Pancreas (tissue), 10 donors: ENCODE results near the gene RCN1. TPM values are rescaled to one million over a fixed set of nuclear protein-coding genes. Genes with fewer than 3 reads are reported as not detected.
"Not testable (repeated sequence)": the region's sequence is repeated elsewhere in the genome, so short reads cannot be mapped to it uniquely, and the experiment has no call there.

Source experiments
- ATAC-seq, 4 donors: fragments of 200-7000 bp; cut with Tn5 transposase; one replicate each; pipeline versions ENCODE4 v1.8.0 to v1.9.1; 2020; ENCODE audit warnings: mild to moderate bottlenecking in 4 of 4, moderate library complexity in 4 of 4
- DNase-seq, 6 donors: peaks; one replicate each; pipeline ENCODE4 v3.0.0-alpha.2; 2020
- FAIRE-seq: peaks from 2 replicates; lab custom pipeline; 2012; peaks lifted over from hg19 to GRCh38; lab: Jason Lieb, UNC
- H3K27ac ChIP-seq, 4 donors: fragments of 200-600 bp; sonication (generic); 1 replicate in 3 of 4; 2 replicates in 1 of 4; pipeline versions ENCODE4 v1.5.0 to v1.8.0; 2020
- H3K27me3 ChIP-seq, 4 donors: fragments of 200-600 bp; one replicate each; pipeline ENCODE4 v1.8.0; 2021
- H3K36me3 ChIP-seq, 3 donors: fragments of 200-600 bp; sonication (generic) in 1 of 3; one replicate each; pipeline versions ENCODE4 v1.5.0 to v1.8.0; 2020 to 2021
- H3K4me1 ChIP-seq, 3 donors: fragments of 200-600 bp; one replicate each; pipeline ENCODE4 v1.8.0; 2021
- H3K4me3 ChIP-seq, 4 donors: fragments of 200-600 bp; sonication (generic) in 2 of 4; one replicate each; pipeline versions ENCODE4 v1.5.0 to v1.8.0; 2020 to 2021
- H3K9me3 ChIP-seq, 4 donors: fragments of 200-600 bp; one replicate each; pipeline ENCODE4 v1.8.0; 2021
- WGBS, 2 donors: extraction: QIAGEN DNeasy Blood & Tissue Kit; methylation state at CpG; one replicate each; pipeline ENCODE4 v1.1.7; 2013; 5-methylcytosine and 5-hydroxymethylcytosine counted together
- intact Hi-C, 3 donors: fragments of 100-400 bp; cut with DNase I; formaldehyde crosslinking; loops; one replicate each; pipeline versions ENCODE4 v1.11.1 to v1.14.2; 2022
- polyA plus RNA-seq, 2 donors: library from polyadenylated mRNA; stranded (reverse); fragments of 200-250 nt; gene quantifications; one replicate each; pipeline ENCODE4 v1.2.3, GENCODE V29; 2013
- total RNA-seq, 6 donors: library from RNA; stranded (reverse); fragmentation: NEBNext Ultra II Directional in 4 of 6; extraction: Animal tissue kit (Norgen Biotek cat#: 25700) in 4 of 6; gene quantifications; one replicate each; pipeline versions ENCODE4 v1.2.1 to v1.2.4, GENCODE V29; 2021 to 2023
- TF ChIP-seq, protein P1 (sequence below), 4 donors: fragments of 200-600 bp; sonication (generic) in 3 of 4; IDR thresholded peaks; one replicate each; pipeline versions ENCODE4 v1.5.0 to v1.8.0; 2021; ENCODE audit warnings: antibody characterized with exemption in 4 of 4
- donor health status: healthy with polysubstance abuse.
- donor health status: DM: no; HTN: no; CAD: no; lungs with moderate emphysema.
- donor health status: DM: no; HTN: no; CAD: no.
- donor health status: control.
- donor health status: control.
- donor health status: Bipolar disorder and iron deficiency.
- donor health status: DM: yes; HTN: yes; CAD: no.
- donor health status: DM: no; HTN: no; CAD: no.
- donor health status: DM: no; HTN: no; CAD: no.
- donor health status: DM: yes; HTN: yes; CAD: no.

The RCN1 gene
- total and polyA plus RNA-seq, 8 donors: 9.6 to 39.3 (median 21.7) TPM

DNA sequence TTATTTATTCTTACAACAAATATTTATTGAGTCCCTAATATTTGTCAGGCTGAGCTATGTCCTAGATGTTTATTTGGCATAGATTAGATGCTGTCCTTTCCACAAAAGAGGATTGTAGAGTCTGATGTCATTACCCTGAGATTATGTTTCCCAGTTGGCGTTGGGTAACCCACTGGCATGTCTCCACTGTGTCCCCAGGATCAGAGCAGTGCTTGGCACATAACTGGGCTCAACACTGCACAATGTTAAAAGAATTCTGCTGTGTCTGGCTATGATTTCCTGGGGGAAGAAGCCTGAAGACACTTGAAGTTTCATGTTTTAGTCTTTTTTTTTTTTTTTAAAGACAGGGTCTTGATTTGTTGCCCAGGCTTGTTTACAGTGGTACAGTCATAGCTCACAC, 4.0 kb downstream of the RCN1 start:
- H3K27me3 ChIP-seq: no peaks in the 10 kb centered on the region
- TF ChIP-seq, protein P1, sequence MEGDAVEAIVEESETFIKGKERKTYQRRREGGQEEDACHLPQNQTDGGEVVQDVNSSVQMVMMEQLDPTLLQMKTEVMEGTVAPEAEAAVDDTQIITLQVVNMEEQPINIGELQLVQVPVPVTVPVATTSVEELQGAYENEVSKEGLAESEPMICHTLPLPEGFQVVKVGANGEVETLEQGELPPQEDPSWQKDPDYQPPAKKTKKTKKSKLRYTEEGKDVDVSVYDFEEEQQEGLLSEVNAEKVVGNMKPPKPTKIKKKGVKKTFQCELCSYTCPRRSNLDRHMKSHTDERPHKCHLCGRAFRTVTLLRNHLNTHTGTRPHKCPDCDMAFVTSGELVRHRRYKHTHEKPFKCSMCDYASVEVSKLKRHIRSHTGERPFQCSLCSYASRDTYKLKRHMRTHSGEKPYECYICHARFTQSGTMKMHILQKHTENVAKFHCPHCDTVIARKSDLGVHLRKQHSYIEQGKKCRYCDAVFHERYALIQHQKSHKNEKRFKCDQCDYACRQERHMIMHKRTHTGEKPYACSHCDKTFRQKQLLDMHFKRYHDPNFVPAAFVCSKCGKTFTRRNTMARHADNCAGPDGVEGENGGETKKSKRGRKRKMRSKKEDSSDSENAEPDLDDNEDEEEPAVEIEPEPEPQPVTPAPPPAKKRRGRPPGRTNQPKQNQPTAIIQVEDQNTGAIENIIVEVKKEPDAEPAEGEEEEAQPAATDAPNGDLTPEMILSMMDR (IDR thresholded peaks at IDR 0.05): no peak
- no peak for FAIRE-seq
- WGBS, 2 donors: 70 to 72% methylated on average over 1 of the region's 1 CpG
- no peaks in the 10 kb centered on the region for H3K9me3 ChIP-seq
- intact Hi-C loops: no loop called here
- H3K27ac ChIP-seq: no peak overlapping the region
- no peak overlapping the region for H3K4me3 ChIP-seq
- ATAC-seq: no peak
- H3K36me3 ChIP-seq: no peaks in the 10 kb centered on the region
- no peak for DNase-seq
- H3K4me1 ChIP-seq: no peaks in the 10 kb centered on the region

GRCh38 chr11:32098142-32098903, 7.4 kb downstream of the RCN1 start:
- ATAC-seq: no peak
- no peaks in the 10 kb centered on the region for H3K9me3 ChIP-seq
- no peak for FAIRE-seq
- no peak overlapping the region for H3K27ac ChIP-seq
- intact Hi-C loops: no loop called here
- WGBS, 2 donors: 94 to 97% methylated on average over 8 of the region's 8 CpGs
- DNase-seq: no peak
- H3K36me3 ChIP-seq: no peaks in the 10 kb centered on the region
- no peaks in the 10 kb centered on the region for H3K4me1 ChIP-seq
- no peaks in the 10 kb centered on the region for H3K27me3 ChIP-seq
- H3K4me3 ChIP-seq: no peak overlapping the region
- TF ChIP-seq, protein P1 (IDR thresholded peaks at IDR 0.05): no peak

DNA sequence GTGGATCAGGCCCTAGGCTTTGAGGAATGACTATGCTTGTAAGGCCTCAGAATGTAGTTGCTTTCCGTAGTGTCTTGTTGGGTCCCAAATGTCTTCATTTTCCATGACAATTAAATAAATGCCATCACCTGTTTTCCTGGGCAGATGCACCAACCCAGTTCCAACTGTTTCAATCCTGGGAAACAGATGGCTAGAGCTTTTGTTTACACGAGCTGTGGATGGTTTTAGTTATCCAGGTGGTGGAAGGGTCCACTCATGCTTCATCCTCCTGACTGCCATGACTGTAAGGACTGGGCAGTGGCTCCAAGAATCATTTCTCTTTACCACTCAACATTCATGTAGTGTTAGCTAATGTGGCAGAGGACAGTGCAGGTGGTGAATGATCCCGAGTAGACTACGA, 8.6 kb downstream of the RCN1 start:
- H3K36me3 ChIP-seq: no peaks in the 10 kb centered on the region
- no peaks in the 10 kb centered on the region for H3K4me1 ChIP-seq
- H3K4me3 ChIP-seq: no peak overlapping the region
- WGBS, 2 donors: 88 to 91% methylated on average over 4 of the region's 4 CpGs
- ATAC-seq: no peak
- TF ChIP-seq, protein P1 (IDR thresholded peaks at IDR 0.05): no peak
- no peaks in the 10 kb centered on the region for H3K9me3 ChIP-seq
- intact Hi-C loops: no loop called here
- FAIRE-seq: no peak
- no peak overlapping the region for H3K27ac ChIP-seq
- no peak for DNase-seq
- no peaks in the 10 kb centered on the region for H3K27me3 ChIP-seq

DNA sequence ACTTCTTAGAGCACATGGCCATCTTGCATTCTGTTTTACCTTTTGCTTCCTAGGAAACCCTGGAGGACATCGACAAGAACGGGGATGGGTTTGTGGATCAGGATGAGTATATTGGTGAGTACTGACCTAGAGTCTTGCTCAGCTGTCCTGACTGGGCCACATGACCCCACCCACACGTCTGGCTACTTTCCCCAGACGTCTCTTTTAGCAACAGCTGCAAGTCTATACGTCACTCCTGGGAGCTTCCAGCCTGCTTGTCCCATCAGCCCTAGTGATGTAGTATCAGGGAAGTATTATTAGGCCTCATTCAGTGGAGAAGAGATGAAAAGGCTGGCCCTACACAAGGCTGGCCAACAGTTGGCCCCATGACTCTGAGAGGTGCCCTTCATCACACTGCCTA, 9.6 kb downstream of the RCN1 start:
- H3K4me3 ChIP-seq: no peak overlapping the region
- H3K9me3 ChIP-seq: no peaks in the 10 kb centered on the region
- no peak for FAIRE-seq
- ATAC-seq: no peak
- intact Hi-C loops: no loop called here
- H3K27me3 ChIP-seq: no peaks in the 10 kb centered on the region
- H3K4me1 ChIP-seq: no peaks in the 10 kb centered on the region
- WGBS, 2 donors: 71 to 84% methylated on average over 5 of the region's 5 CpGs
- DNase-seq: no peak
- no peak overlapping the region for H3K27ac ChIP-seq
- TF ChIP-seq, protein P1 (IDR thresholded peaks at IDR 0.05): no peak
- H3K36me3 ChIP-seq: no peaks in the 10 kb centered on the region

DNA sequence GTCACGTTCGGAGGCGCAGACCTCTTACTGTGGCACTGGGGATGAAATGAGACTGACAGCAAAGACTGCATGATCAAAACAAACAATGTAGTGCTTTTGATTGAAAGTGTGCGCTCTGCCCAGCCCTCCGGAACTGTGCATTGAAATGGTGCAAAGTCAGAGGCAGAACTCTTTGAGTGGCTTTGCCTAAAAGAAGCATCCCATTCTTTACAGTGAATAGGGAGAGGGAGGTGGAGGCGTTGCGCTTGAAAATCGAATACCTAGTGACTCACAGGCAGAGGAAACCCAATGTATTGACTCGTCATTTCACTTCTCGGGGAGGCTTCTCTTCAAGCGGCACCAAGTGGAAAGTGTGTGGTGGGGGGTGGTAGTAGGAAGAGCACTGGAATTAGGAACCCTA, 10.9 kb downstream of the RCN1 start:
- H3K36me3 ChIP-seq: no peaks in the 10 kb centered on the region
- intact Hi-C loops: no loop called here
- no peak overlapping the region for H3K4me3 ChIP-seq
- no peak for ATAC-seq
- TF ChIP-seq, protein P1 (IDR thresholded peaks at IDR 0.05): no peak
- DNase-seq: no peak
- no peaks in the 10 kb centered on the region for H3K27me3 ChIP-seq
- H3K9me3 ChIP-seq: no peaks in the 10 kb centered on the region
- no peaks in the 10 kb centered on the region for H3K4me1 ChIP-seq
- WGBS, 2 donors: 89 to 90% methylated on average over 11 of the region's 11 CpGs
- H3K27ac ChIP-seq: no peak overlapping the region
- FAIRE-seq: no peak

DNA sequence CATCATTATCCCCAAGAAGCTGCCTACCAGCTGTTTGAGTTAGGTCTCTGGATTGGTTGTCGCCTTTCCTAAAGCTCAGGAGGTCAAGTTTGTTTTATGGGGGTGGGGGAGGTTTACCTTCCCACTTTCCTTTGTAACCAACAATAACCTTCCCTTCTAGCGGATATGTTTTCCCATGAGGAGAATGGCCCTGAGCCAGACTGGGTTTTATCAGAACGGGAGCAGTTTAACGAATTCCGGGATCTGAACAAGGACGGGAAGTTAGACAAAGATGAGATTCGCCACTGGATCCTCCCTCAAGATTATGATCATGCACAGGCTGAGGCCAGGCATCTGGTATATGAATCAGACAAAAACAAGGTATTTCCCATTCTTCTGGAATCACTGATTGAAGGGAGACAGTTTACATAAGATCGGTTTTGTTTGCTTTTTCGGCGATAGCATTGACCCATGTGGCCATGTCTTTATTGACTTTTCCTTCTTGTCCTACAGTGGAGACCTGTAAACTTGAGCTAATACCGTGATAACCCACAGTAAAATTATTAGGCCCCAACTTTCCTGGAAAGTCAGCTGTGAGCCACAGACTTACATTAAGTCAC, 12.3 kb downstream of the RCN1 start:
- H3K36me3 ChIP-seq, H3K4me1 ChIP-seq, H3K4me3 ChIP-seq, intact Hi-C loops, H3K27ac ChIP-seq, H3K9me3 ChIP-seq, FAIRE-seq, H3K27me3 ChIP-seq: not testable (repeated sequence)
- peak in 1 of 6 donors; percentile 24 for DNase-seq
- ATAC-seq: peak; percentile 87 to 98 (median 90)
- WGBS, 2 donors: 24% methylated on average over 9 to 11 of the region's 11 CpGs
